BLaER1 (cell line): ENCODE data around the gene CLDN18.

Experiments
- H3K27ac ChIP-seq: shearing (Covaris generic); formaldehyde crosslinking; 2 replicates; pipeline ENCODE4 v1.8.1; 2022
- H3K27me3 ChIP-seq: shearing (Covaris generic); formaldehyde crosslinking; 2 replicates; pipeline ENCODE4 v1.8.1; 2022
- H3K36me3 ChIP-seq: shearing (Covaris generic); formaldehyde crosslinking; 2 replicates; pipeline ENCODE4 v1.8.1; 2022
- H3K4me1 ChIP-seq: shearing (Covaris generic); formaldehyde crosslinking; 2 replicates; pipeline ENCODE4 v1.8.1; 2022
- H3K4me2 ChIP-seq: shearing (Covaris generic); formaldehyde crosslinking; 2 replicates; pipeline ENCODE4 v1.8.1; 2022
- H3K4me3 ChIP-seq: shearing (Covaris generic); formaldehyde crosslinking; 2 replicates; pipeline ENCODE4 v1.8.1; 2022
- H3K9ac ChIP-seq: shearing (Covaris generic); formaldehyde crosslinking; 2 replicates; pipeline ENCODE4 v1.8.1; 2022
- H3K9me3 ChIP-seq: shearing (Covaris generic); formaldehyde crosslinking; 2 replicates; pipeline ENCODE4 v1.8.1; 2022
- H4K20me1 ChIP-seq: shearing (Covaris generic); formaldehyde crosslinking; 2 replicates; pipeline ENCODE4 v1.8.1; 2022
- Cebpa-rat ChIP-seq: shearing (Covaris generic); IDR thresholded peaks from 2 replicates; pipeline ENCODE4 v1.8.1; 2022

Gene CLDN18

DNA sequence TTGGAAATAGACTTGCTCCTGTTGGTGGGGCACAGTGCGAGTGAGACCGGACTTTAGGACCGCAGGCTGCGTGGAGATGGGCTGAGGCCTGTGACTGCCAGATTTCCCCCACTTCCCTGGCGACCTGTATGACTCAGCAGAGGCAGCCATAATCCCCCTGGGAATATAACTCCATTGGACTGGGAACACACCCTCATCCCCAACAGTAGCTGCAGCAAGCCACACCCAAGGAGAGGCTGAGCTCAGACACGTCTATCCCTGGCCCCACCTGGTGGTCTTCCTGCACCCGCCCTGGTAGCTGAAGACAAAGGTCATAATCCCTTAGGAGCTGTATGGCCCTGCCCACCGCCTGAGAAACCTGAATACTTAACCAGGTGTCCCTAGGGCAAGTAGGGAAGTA lies 62.8 kb downstream of the CLDN18 start:
- Histone ChIP-seq H3K4me1 (no peaks in the 10 kb centered on the region), H3K4me2 (no peak overlapping the region), H3K27me3 (no peaks in the 10 kb centered on the region), H3K9ac (no peak overlapping the region), H4K20me1 (no peaks in the 10 kb centered on the region), H3K27ac (no peak overlapping the region), H3K9me3 (no peaks in the 10 kb centered on the region), H3K4me3 (no peak overlapping the region), H3K36me3 (no peaks in the 10 kb centered on the region)
- no peak for TF ChIP-seq Cebpa-rat

DNA sequence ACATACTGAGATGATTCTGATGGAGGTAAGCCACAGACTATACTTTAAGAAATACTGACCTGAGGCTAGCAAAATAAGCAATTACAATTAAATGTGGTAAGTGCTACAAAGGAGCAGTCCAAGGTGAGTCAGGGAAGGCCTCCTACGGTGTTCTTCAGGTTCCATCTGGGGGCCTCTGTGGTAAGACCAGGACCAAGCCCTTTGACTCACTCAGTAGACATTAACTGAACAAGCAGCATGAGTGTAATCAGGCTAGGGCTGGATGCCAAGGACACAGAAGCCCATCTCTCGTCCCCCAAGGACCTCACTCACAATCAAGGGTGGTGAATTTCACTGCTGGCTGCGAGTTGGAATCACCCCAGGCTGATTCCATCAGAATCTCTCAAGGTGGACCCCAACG lies 68.1 kb downstream of the CLDN18 start:
- 0 out of 2 replicates have a peak, but pooled peaks cover 11% of the 10 kb centered on the region for H3K4me1 ChIP-seq

DNA sequence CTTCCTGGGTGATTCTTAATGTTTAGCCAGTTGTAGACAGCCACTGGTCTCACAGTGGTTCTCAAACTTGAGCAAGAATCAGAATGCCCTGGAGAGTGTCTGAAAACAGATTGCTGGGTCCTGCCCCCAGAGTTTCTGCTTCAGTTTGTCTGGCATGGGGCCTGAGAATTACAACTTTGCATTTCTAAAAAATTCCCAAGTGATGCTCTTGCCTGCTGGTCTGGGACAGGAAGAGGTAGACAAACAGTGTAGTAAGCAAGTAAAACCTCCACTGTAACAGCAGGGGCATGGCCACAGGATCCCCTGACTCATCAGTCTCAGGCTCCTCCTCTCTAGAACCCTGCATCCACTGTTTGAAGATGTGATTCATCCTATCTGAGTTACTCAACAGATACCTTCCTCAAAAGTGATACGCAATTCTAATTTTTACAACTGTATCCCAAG lies 69.0 kb downstream of the CLDN18 start:
- no peak overlapping the region for H3K27ac ChIP-seq
- H3K9me3 ChIP-seq, result no peaks in the 10 kb centered on the region
- H3K9ac ChIP-seq, result no peak overlapping the region
- H4K20me1 ChIP-seq, result no peaks in the 10 kb centered on the region
- H3K4me3 ChIP-seq, result no peak overlapping the region
- no peak for TF ChIP-seq Cebpa-rat
- 0 out of 2 replicates have a peak, but pooled peaks cover 12% of the 10 kb centered on the region for H3K4me1 ChIP-seq
- no peak overlapping the region for H3K4me2 ChIP-seq
- no peaks in the 10 kb centered on the region for H3K27me3 ChIP-seq
- H3K36me3 ChIP-seq, result no peaks in the 10 kb centered on the region

More for the DNA sequence above, 68.1 kb downstream of the CLDN18 start:
- Histone ChIP-seq H3K9ac (no peak overlapping the region), H3K27ac (no peak overlapping the region), H3K4me3 (no peak overlapping the region), H4K20me1 (no peaks in the 10 kb centered on the region), H3K4me2 (no peak overlapping the region), H3K27me3 (no peaks in the 10 kb centered on the region), H3K9me3 (no peaks in the 10 kb centered on the region), H3K36me3 (no peaks in the 10 kb centered on the region)
- TF ChIP-seq Cebpa-rat, result no peak

DNA sequence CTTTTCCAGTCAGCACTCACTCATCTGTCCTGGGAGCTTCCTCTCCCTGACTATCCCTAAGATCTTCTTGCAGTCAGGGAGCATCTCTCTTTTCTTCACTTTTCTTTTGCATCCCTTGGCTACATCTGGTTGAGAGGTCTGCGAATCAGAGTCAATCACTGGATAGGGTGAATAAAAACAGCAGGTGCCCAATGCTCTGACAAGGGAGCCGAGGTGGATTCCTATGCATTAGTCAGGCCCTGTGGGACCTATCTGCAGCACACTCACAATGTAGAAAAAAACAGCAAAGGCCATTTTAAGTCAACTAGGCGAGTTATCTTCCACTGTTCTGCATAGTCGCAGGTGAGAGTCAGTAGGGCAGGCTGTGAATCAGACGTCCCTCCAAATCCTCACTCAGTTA lies 69.9 kb downstream of the CLDN18 start:
- H3K9ac ChIP-seq, result no peak overlapping the region
- H3K27me3 ChIP-seq, result no peaks in the 10 kb centered on the region
- H3K36me3 ChIP-seq, result no peaks in the 10 kb centered on the region
- TF ChIP-seq Cebpa-rat, result no peak
- no peak overlapping the region for H3K4me2 ChIP-seq
- no peaks in the 10 kb centered on the region for H4K20me1 ChIP-seq
- no peak overlapping the region for H3K27ac ChIP-seq
- no peaks in the 10 kb centered on the region for H3K9me3 ChIP-seq
- 0 out of 2 replicates have a peak, but pooled peaks cover 12% of the 10 kb centered on the region for H3K4me1 ChIP-seq
- no peak overlapping the region for H3K4me3 ChIP-seq

DNA sequence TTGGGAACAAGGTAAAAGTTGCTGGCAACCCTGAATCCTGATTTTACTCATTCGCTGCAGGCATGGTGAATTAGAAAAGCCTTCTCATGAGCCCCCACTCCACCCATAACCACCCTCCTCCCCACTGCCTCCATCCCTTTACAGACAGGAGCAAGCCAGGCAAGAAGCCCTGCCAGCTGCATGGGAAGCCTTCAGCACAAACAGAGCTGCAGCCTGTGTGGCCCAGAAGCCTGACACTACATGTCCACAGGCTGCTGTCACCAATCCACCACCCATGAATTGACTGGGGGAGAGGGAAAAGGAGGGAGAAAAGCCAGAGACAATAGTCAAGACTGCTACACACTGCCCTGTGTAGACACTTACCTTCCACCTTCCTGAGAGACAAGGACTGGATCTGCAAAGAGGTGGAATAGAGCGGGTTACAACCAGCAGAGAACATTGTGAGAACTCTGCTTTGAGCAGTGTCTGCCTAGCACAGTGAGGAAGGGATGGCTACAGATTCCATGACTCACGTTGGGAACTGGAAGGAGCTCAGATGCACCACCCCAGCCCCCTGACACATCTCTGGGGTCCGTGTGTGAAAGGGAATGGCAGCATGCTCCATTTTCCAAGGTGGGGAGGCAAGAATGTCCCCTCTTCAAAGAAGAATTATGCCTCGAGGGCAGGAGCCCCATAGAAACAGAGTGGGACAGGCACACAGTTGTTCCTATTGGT lies 71.6 kb downstream of the CLDN18 start:
- TF ChIP-seq Cebpa-rat, result no peak
- H3K4me1 ChIP-seq, result 0 out of 2 replicates have a peak, but pooled peaks cover 12% of the 10 kb centered on the region
- no peaks in the 10 kb centered on the region for H4K20me1 ChIP-seq
- H3K9me3 ChIP-seq, result no peaks in the 10 kb centered on the region
- H3K4me2 ChIP-seq, result 0 out of 2 replicates have a peak overlapping the region, but pooled peaks have one; percentile 11
- H3K27ac ChIP-seq, result no peak overlapping the region
- H3K27me3 ChIP-seq, result no peaks in the 10 kb centered on the region
- no peak overlapping the region for H3K4me3 ChIP-seq
- H3K36me3 ChIP-seq, result no peaks in the 10 kb centered on the region
- no peak overlapping the region for H3K9ac ChIP-seq

DNA sequence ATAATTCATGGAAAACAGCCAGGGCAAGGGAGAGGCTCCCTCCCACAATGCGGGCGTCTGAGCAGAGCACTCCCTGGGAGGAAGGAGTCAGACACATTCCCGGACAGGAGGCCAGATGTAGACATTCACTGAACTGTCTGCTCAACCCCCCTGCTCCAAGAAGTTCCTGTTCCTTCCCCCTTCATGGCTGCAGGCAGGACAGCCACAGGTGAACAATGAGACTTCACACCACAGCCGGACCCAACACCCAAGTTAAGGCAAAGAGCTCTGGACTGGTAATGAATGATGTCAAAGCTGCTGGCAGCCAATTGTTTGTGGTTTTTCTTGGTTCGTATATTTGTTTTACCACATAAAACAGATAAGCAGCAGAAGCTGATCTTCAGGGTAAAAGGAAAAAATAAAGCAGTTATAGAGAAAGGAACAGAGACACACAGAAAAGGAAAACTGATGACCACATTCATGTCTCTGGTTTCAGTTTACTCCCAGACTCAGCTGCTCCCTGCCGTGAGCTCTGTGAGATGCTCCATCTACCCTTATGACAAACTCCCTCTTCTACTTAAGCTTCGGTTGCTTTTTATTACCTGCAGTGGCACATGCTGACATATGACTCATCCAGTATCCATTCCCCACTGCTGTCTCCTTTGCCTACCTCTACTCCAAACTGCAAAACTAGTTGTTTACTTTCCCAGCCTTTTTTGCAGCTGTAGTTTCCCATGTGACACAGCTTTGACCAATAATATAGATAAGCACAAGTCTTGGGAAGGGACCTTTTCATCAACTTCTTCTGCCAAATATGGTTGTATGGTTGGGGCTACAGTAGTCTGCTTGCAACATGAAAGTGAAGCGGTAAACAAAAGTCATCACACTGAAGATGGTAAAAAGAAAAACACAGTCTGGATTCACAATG lies 72.4 kb downstream of the CLDN18 start:
- 0 out of 2 replicates have a peak, but pooled peaks cover 12% of the 10 kb centered on the region for H3K4me1 ChIP-seq
- no peak for TF ChIP-seq Cebpa-rat
- H4K20me1 ChIP-seq, result no peaks in the 10 kb centered on the region
- H3K4me3 ChIP-seq, result no peak overlapping the region
- no peaks in the 10 kb centered on the region for H3K27me3 ChIP-seq
- H3K27ac ChIP-seq, result no peak overlapping the region
- H3K4me2 ChIP-seq, result peak overlapping the region; percentile 11; the same call in 1 of the 2 replicates
- H3K9me3 ChIP-seq, result no peaks in the 10 kb centered on the region
- no peak overlapping the region for H3K9ac ChIP-seq
- no peaks in the 10 kb centered on the region for H3K36me3 ChIP-seq

DNA sequence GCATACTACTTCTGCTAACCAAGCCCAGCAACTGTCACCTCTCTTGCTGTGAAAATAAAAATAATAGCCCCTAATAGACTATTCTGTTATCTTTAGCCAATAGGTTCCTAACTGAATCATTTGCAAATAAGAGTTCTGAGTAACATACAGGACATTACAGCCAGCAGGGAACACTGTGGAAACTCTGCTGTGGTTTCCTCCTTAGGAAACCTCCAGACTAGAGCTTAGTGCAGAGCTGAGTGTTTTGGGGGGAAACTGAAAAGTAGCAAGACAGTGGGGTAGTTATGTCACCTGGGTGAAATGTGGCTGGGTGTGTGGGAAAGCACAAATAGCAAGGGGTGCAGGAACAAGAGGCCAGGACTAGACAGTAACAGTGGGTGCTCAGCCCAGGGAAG lies 73.0 kb downstream of the CLDN18 start:
- no peak for TF ChIP-seq Cebpa-rat
- Histone ChIP-seq H3K27me3 (no peaks in the 10 kb centered on the region), H4K20me1 (no peaks in the 10 kb centered on the region), H3K4me2 (no peak overlapping the region), H3K27ac (no peak overlapping the region), H3K36me3 (no peaks in the 10 kb centered on the region), H3K4me1 (0 out of 2 replicates have a peak, but pooled peaks cover 12% of the 10 kb centered on the region), H3K4me3 (no peak overlapping the region), H3K9ac (no peak overlapping the region), H3K9me3 (no peaks in the 10 kb centered on the region)
